HepG2 (cell line): ENCODE data around the gene SAXO2. TPM values are rescaled to one million over a fixed set of nuclear protein-coding genes. Genes with fewer than 3 reads are reported as not detected.

ENCODE experiments used
- ELF1 ChIP-seq: sonication (generic); formaldehyde crosslinking; IDR thresholded peaks from 2 replicates; pipeline ENCODE4 v1.4.0; 2020; ENCODE audit warnings: missing genetic modification reagents
- IRF2 ChIP-seq: IDR thresholded peaks from 2 replicates; pipeline ENCODE4 v1.6.1; 2018; ENCODE audit warnings: missing genetic modification reagents, missing compliant biosample characterization
- KDM5B ChIP-seq: sonication (generic); formaldehyde crosslinking; IDR thresholded peaks from 2 replicates; pipeline ENCODE4 v1.4.0; 2020; ENCODE audit warnings: missing genetic modification reagents, mild to moderate bottlenecking, borderline replicate concordance
- NPAS2 ChIP-seq: sonication (generic); formaldehyde crosslinking; IDR thresholded peaks from 2 replicates; pipeline ENCODE4 v1.8.0; 2022; ENCODE audit warnings: mild to moderate bottlenecking, missing genetic modification reagents, borderline replicate concordance
- POLR2A ChIP-seq, 2 experiments: IDR thresholded peaks; 2 replicates each; pipeline ENCODE4 v1.6.1; 2011; ENCODE audit warnings: low read depth in 2 of 2, low read length in 2 of 2, mild to moderate bottlenecking in 1 of 2, moderate library complexity in 1 of 2; ENCODE audit not compliant: insufficient read depth in 1 of 2
- SSRP1 ChIP-seq: IDR thresholded peaks from 2 replicates; pipeline ENCODE4 v1.6.1; 2016; ENCODE audit warnings: control low read depth
- TSC22D2 ChIP-seq: sonication (generic); formaldehyde crosslinking; IDR thresholded peaks from 2 replicates; pipeline ENCODE4 v1.5.1; 2020; ENCODE audit warnings: missing genetic modification reagents, mild to moderate bottlenecking, borderline replicate concordance
- XRCC5 ChIP-seq: fragments of 200-400 bp; formaldehyde crosslinking; optimal IDR thresholded peaks from 2 replicates; pipeline ENCODE3; 2017; ENCODE audit warnings: mild to moderate bottlenecking, low read length
- ZBTB7B ChIP-seq: sonication (generic); formaldehyde crosslinking; IDR thresholded peaks from 2 replicates; pipeline ENCODE4 v1.4.0; 2020; ENCODE audit warnings: missing genetic modification reagents
- ZNF256 ChIP-seq: sonication (generic); formaldehyde crosslinking; conservative IDR thresholded peaks from 2 replicates; pipeline ENCODE4 v1.4.0; 2020; ENCODE audit warnings: missing genetic modification reagents
- ZNF34 ChIP-seq: sonication (generic); formaldehyde crosslinking; IDR thresholded peaks from 2 replicates; pipeline ENCODE4 v1.4.0; 2020; ENCODE audit warnings: mild to moderate bottlenecking, missing genetic modification reagents, borderline replicate concordance
- ZNF644 ChIP-seq: IDR thresholded peaks from 2 replicates; pipeline ENCODE4 v1.6.1; 2016; ENCODE audit warnings: low read depth
- ZNF670 ChIP-seq: sonication (generic); formaldehyde crosslinking; IDR thresholded peaks from 2 replicates; pipeline ENCODE4 v1.8.0; 2022; ENCODE audit warnings: mild to moderate bottlenecking, missing genetic modification reagents, borderline replicate concordance
- polyA plus RNA-seq, 8 experiments: library from polyadenylated mRNA; depleted of rRNA in 3 of 8; stranded (reverse) in 7 of 8; unstranded in 1 of 8; fragments of >200 nt; fragmentation: Illumina TruSeq in 4 of 8; extraction: Trizol in 4 of 8; gene quantifications; 2 replicates each; pipeline versions ENCODE4 v1.2.1 to v1.2.3, GENCODE V29; 2011 to 2016; ENCODE audit warnings: low read depth in 4 of 8, missing spikeins in 1 of 8, mixed read lengths in 1 of 8; ENCODE audit not compliant: insufficient read depth in 1 of 8
- total RNA-seq, 5 experiments: library from RNA; depleted of rRNA; stranded (reverse); fragments of >200 nt; fragmentation: Illumina TruSeq; extraction: Trizol; gene quantifications; 2 replicates each; pipeline ENCODE4 v1.2.3, GENCODE V29; 2016; ENCODE audit warnings: low read depth in 1 of 5
- TF ChIP-seq, protein P1 (sequence below): sonication (generic); formaldehyde crosslinking; IDR thresholded peaks from 2 replicates; pipeline ENCODE4 v1.4.0; 2020; ENCODE audit warnings: missing genetic modification reagents, borderline replicate concordance
- TF ChIP-seq, protein P2 (sequence below), 2 experiments: fragments of 450-650 bp in 1 of 2; sonication (generic) in 1 of 2; formaldehyde crosslinking in 1 of 2; IDR thresholded peaks; 2 replicates each; pipeline versions ENCODE4 v1.6.1 to v1.8.0; 2016 to 2022; ENCODE audit warnings: antibody characterized with exemption in 1 of 2, mild to moderate bottlenecking in 1 of 2, missing genetic modification reagents in 1 of 2

Gene SAXO2
- total and polyA plus RNA-seq, 2 of the 13 experiments (the other 11 are each of a cell fraction or from before 2014, with no cell fraction given), result 0.01 to 1.5 TPM

DNA sequence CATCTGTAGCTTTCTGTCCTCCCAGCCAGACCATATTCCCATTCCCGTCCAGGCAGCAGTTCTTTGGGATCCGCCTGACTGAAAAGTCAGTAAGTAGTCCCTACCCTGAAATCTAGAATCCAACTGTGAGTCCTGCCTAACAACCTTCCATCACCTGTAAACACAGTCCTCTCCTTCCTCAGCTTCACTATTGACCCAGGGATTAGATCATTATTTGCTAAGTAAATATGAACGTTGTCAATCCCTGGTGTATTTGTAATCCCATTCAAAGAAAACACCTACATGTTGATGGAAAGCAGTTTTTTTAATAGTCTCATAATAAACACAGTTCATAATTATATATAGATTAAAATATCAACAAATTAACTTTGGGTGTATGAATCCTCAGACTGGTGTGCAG lies 732 bp downstream of the SAXO2 start (continued):
- TF ChIP-seq, protein P1, sequence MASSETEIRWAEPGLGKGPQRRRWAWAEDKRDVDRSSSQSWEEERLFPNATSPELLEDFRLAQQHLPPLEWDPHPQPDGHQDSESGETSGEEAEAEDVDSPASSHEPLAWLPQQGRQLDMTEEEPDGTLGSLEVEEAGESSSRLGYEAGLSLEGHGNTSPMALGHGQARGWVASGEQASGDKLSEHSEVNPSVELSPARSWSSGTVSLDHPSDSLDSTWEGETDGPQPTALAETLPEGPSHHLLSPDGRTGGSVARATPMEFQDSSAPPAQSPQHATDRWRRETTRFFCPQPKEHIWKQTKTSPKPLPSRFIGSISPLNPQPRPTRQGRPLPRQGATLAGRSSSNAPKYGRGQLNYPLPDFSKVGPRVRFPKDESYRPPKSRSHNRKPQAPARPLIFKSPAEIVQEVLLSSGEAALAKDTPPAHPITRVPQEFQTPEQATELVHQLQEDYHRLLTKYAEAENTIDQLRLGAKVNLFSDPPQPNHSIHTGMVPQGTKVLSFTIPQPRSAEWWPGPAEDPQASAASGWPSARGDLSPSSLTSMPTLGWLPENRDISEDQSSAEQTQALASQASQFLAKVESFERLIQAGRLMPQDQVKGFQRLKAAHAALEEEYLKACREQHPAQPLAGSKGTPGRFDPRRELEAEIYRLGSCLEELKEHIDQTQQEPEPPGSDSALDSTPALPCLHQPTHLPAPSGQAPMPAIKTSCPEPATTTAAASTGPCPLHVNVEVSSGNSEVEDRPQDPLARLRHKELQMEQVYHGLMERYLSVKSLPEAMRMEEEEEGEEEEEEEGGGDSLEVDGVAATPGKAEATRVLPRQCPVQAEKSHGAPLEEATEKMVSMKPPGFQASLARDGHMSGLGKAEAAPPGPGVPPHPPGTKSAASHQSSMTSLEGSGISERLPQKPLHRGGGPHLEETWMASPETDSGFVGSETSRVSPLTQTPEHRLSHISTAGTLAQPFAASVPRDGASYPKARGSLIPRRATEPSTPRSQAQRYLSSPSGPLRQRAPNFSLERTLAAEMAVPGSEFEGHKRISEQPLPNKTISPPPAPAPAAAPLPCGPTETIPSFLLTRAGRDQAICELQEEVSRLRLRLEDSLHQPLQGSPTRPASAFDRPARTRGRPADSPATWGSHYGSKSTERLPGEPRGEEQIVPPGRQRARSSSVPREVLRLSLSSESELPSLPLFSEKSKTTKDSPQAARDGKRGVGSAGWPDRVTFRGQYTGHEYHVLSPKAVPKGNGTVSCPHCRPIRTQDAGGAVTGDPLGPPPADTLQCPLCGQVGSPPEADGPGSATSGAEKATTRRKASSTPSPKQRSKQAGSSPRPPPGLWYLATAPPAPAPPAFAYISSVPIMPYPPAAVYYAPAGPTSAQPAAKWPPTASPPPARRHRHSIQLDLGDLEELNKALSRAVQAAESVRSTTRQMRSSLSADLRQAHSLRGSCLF (CRISPR knock-in tag), result no peak
- TF ChIP-seq ELF1 (CRISPR knock-in tag), result no peak
- TF ChIP-seq POLR2A (IDR thresholded peaks at IDR 0.05; ENCODE audit: insufficient read depth in 1 of 2, low read depth in 2 of 2, low read length in 2 of 2), result no peak
- no peak for TF ChIP-seq ZBTB7B
- no peak for TF ChIP-seq NPAS2
- TF ChIP-seq XRCC5, result no peak
- no peak for TF ChIP-seq SSRP1 (CRISPR knock-in tag)
- TF ChIP-seq ZNF670 (CRISPR knock-in tag), result no peak
- TF ChIP-seq KDM5B (CRISPR knock-in tag), result no peak
- no peak for TF ChIP-seq ZNF644
- TF ChIP-seq ZNF256 (CRISPR knock-in tag), result no peak
- TF ChIP-seq, protein P2, sequence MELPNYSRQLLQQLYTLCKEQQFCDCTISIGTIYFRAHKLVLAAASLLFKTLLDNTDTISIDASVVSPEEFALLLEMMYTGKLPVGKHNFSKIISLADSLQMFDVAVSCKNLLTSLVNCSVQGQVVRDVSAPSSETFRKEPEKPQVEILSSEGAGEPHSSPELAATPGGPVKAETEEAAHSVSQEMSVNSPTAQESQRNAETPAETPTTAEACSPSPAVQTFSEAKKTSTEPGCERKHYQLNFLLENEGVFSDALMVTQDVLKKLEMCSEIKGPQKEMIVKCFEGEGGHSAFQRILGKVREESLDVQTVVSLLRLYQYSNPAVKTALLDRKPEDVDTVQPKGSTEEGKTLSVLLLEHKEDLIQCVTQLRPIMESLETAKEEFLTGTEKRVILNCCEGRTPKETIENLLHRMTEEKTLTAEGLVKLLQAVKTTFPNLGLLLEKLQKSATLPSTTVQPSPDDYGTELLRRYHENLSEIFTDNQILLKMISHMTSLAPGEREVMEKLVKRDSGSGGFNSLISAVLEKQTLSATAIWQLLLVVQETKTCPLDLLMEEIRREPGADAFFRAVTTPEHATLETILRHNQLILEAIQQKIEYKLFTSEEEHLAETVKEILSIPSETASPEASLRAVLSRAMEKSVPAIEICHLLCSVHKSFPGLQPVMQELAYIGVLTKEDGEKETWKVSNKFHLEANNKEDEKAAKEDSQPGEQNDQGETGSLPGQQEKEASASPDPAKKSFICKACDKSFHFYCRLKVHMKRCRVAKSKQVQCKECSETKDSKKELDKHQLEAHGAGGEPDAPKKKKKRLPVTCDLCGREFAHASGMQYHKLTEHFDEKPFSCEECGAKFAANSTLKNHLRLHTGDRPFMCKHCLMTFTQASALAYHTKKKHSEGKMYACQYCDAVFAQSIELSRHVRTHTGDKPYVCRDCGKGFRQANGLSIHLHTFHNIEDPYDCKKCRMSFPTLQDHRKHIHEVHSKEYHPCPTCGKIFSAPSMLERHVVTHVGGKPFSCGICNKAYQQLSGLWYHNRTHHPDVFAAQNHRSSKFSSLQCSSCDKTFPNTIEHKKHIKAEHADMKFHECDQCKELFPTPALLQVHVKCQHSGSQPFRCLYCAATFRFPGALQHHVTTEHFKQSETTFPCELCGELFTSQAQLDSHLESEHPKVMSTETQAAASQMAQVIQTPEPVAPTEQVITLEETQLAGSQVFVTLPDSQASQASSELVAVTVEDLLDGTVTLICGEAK (IDR thresholded peaks at IDR 0.05), result no peak
- TF ChIP-seq, protein P2 (CRISPR knock-in tag; IDR thresholded peaks at IDR 0.05), result no peak
- TF ChIP-seq TSC22D2 (CRISPR knock-in tag), result no peak
- TF ChIP-seq IRF2 (CRISPR knock-in tag), result peak; percentile 73; the same call in 1 of the 2 replicates
- TF ChIP-seq ZNF34, result no peak
